Measurements from ENCODE around the gene REEP6. TPM values are rescaled to one million over a fixed set of nuclear protein-coding genes. Genes with fewer than 3 reads are reported as not detected.
"Not testable (repeated sequence)": the region's sequence is repeated elsewhere in the genome, so short reads cannot be mapped to it uniquely, and the experiment has no call there.

REEP6 gene
- total and polyA plus RNA-seq, 4 donors: 0.71 to 16.5 (median 1.9) TPM

DNA sequence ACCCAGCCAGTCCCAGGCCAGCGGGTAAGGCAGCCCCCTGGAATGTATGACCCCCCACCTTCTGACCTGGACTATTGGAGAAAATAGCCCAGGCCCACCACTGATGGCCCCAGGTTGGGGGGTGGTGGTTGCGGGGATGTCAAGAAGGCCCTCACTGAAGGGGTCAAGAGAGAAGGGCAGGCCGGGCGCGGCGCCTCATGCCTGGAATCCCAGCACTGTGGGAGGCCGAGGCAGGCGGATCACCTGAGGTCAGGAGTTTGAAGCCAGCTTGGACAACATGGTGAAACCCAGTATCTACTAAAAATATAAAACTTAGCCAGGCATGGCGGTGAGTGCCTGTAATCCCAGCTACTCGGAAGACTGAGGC, 23.3 kb downstream of the REEP6 start:
- no peak for ATAC-seq (ENCODE audit: low FRiP score)
- 68 to 85% methylated on average over 10 of the region's 10 CpGs for WGBS, 2 donors
- Histone ChIP-seq H3K27me3 (ENCODE audit: control insufficient read depth in 1 of 2, insufficient read depth in 2 of 2, low read length in 1 of 2) (no peaks in the 10 kb centered on the region), H3K27ac (ENCODE audit: low read depth in 1 of 2, low read length in 2 of 2) (no peak overlapping the region), H3K4me1 (ENCODE audit: control insufficient read depth in 1 of 2, insufficient read depth in 2 of 2, low read length in 2 of 2) (no peaks in the 10 kb centered on the region), H3K36me3 (ENCODE audit: control insufficient read depth in 1 of 2, insufficient read depth in 2 of 2, low read length in 1 of 2) (no peaks in the 10 kb centered on the region), H3K4me3 (ENCODE audit: low read length in 2 of 2) (no peak overlapping the region), H3K9me3 (ENCODE audit: control insufficient read depth, low read length) (no peaks in the 10 kb centered on the region)
- intact Hi-C loops (cut with DNase I): no loop called here
- DNase-seq: no peak

- 74 to 78% methylated on average over 14 of the region's 14 CpGs for WGBS, 2 donors
- Histone ChIP-seq H3K27ac (ENCODE audit: low read depth in 1 of 2, low read length in 2 of 2) (no peak overlapping the region), H3K4me3 (ENCODE audit: low read length in 2 of 2) (no peak overlapping the region), H3K36me3 (ENCODE audit: control insufficient read depth in 1 of 2, insufficient read depth in 2 of 2, low read length in 1 of 2) (no peaks in the 10 kb centered on the region), H3K9me3 (ENCODE audit: control insufficient read depth, low read length) (no peaks in the 10 kb centered on the region), H3K27me3 (ENCODE audit: control insufficient read depth in 1 of 2, insufficient read depth in 2 of 2, low read length in 1 of 2) (no peaks in the 10 kb centered on the region), H3K4me1 (ENCODE audit: control insufficient read depth in 1 of 2, insufficient read depth in 2 of 2, low read length in 2 of 2) (no peaks in the 10 kb centered on the region)
- intact Hi-C loops (cut with DNase I): no loop called here
- ATAC-seq (ENCODE audit: low FRiP score): no peak
- DNase-seq: no peak
Observed at GRCh38 chr19:1514986-1515721, 24.2 kb downstream of the REEP6 start.

DNA sequence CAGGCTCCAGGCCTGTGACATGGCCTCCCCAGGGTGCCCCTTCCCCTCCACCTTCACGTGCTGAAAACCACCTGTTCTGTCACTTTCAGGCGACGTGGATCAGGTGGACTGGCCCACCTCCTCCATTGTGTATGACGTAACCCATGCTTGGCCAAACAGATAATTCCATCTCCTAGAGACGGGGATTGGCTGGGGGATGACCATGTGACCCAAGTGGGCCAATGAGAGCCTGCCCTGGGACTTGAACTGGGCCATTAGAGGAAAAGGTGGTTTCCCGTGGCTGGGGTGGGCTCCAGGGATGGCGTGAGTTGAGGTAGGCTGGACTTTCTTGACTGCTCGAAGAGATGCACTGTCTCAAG, 25.4 kb downstream of the REEP6 start:
- WGBS, 2 donors: 80 to 85% methylated on average over 8 of the region's 8 CpGs
- intact Hi-C loops (cut with DNase I): no loop called here
- H3K27ac ChIP-seq (ENCODE audit: low read depth in 1 of 2, low read length in 2 of 2): no peak overlapping the region
- DNase-seq (no peak), ATAC-seq (ENCODE audit: low FRiP score) (no peak)
- no peaks in the 10 kb centered on the region for H3K27me3 ChIP-seq (ENCODE audit: control insufficient read depth in 1 of 2, insufficient read depth in 2 of 2, low read length in 1 of 2)
- no peaks in the 10 kb centered on the region for H3K36me3 ChIP-seq (ENCODE audit: control insufficient read depth in 1 of 2, insufficient read depth in 2 of 2, low read length in 1 of 2)
- H3K9me3 ChIP-seq (ENCODE audit: control insufficient read depth, low read length): no peaks in the 10 kb centered on the region
- H3K4me3 ChIP-seq (ENCODE audit: low read length in 2 of 2): no peak overlapping the region
- no peaks in the 10 kb centered on the region for H3K4me1 ChIP-seq (ENCODE audit: control insufficient read depth in 1 of 2, insufficient read depth in 2 of 2, low read length in 2 of 2)

GRCh38 chr19:1518471-1518870, 27.5 kb downstream of the REEP6 start:
- DNase-seq (no peak), ATAC-seq (ENCODE audit: low FRiP score) (no peak)
- intact Hi-C loops (cut with DNase I): no loop called here
- 89 to 91% methylated on average over 4 of the region's 4 CpGs for WGBS, 2 donors
- H3K27ac ChIP-seq (ENCODE audit: low read depth in 1 of 2, low read length in 2 of 2): no peak overlapping the region
- H3K27me3 ChIP-seq (ENCODE audit: control insufficient read depth in 1 of 2, insufficient read depth in 2 of 2, low read length in 1 of 2): no peaks in the 10 kb centered on the region
- no peaks in the 10 kb centered on the region for H3K9me3 ChIP-seq (ENCODE audit: control insufficient read depth, low read length)
- no peaks in the 10 kb centered on the region for H3K4me1 ChIP-seq (ENCODE audit: control insufficient read depth in 1 of 2, insufficient read depth in 2 of 2, low read length in 2 of 2)
- H3K36me3 ChIP-seq (ENCODE audit: control insufficient read depth in 1 of 2, insufficient read depth in 2 of 2, low read length in 1 of 2): no peaks in the 10 kb centered on the region
- no peak overlapping the region for H3K4me3 ChIP-seq (ENCODE audit: low read length in 2 of 2)

DNA sequence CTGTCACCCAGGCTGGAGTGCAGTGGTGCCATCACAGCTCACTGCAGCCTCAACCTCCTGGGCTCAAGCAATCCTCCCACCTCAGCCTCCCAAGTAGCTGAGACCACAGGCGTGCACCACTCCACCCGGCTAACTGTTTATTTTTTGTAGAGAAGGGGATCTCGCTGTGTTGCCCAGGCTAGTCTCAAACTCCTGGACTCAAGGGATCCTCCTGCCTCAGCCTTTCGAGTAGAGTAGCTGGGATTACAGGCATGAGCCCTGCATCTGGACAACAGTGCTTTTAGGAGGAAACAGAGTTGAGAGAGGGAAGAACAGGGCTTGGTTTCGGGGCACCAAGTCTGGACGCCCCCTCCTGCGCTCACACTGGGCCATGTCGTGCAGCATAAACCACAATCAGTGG, 28.8 kb downstream of the REEP6 start:
- intact Hi-C loops (cut with DNase I); H3K9me3 ChIP-seq (ENCODE audit: control insufficient read depth, low read length); H3K36me3 ChIP-seq (ENCODE audit: control insufficient read depth in 1 of 2, insufficient read depth in 2 of 2, low read length in 1 of 2); ATAC-seq (ENCODE audit: low FRiP score); H3K27ac ChIP-seq (ENCODE audit: low read depth in 1 of 2, low read length in 2 of 2); H3K27me3 ChIP-seq (ENCODE audit: control insufficient read depth in 1 of 2, insufficient read depth in 2 of 2, low read length in 1 of 2); H3K4me1 ChIP-seq (ENCODE audit: control insufficient read depth in 1 of 2, insufficient read depth in 2 of 2, low read length in 2 of 2); DNase-seq; H3K4me3 ChIP-seq (ENCODE audit: low read length in 2 of 2): not testable (repeated sequence)
- WGBS, 2 donors: 82 to 86% methylated on average over 8 of the region's 8 CpGs

GRCh38 chr19:1520203-1520780, 29.3 kb downstream of the REEP6 start:
- intact Hi-C loops (cut with DNase I): no loop called here
- Histone ChIP-seq H3K27ac (ENCODE audit: low read depth in 1 of 2, low read length in 2 of 2) (no peak overlapping the region), H3K27me3 (ENCODE audit: control insufficient read depth in 1 of 2, insufficient read depth in 2 of 2, low read length in 1 of 2) (no peaks in the 10 kb centered on the region), H3K4me1 (ENCODE audit: control insufficient read depth in 1 of 2, insufficient read depth in 2 of 2, low read length in 2 of 2) (no peaks in the 10 kb centered on the region), H3K36me3 (ENCODE audit: control insufficient read depth in 1 of 2, insufficient read depth in 2 of 2, low read length in 1 of 2) (no peaks in the 10 kb centered on the region), H3K4me3 (ENCODE audit: low read length in 2 of 2) (no peak overlapping the region), H3K9me3 (ENCODE audit: control insufficient read depth, low read length) (no peaks in the 10 kb centered on the region)
- ATAC-seq (ENCODE audit: low FRiP score) (no peak), DNase-seq (no peak)
- WGBS, 2 donors: 79 to 88% methylated on average over 14 to 17 of the region's 17 CpGs

DNA sequence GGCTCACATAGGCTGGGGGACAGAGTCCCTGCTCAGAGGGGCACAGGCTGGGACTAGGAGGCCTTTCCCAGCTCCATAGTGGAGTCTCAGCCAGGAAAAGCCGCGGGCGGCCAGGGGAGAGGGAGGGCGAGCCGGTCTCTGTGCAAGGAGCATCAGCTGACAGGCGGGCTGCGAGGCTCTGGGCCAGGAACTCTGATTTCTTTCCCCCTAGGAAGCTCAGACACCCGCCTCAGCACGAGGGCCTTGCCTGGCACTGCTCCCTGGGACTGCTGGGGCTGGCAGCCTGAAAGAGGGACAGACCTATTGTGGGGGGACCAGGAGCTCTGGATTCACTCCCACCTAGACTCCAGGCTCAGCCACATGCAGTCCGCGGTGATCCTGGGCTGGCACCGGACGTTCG, 30.7 kb downstream of the REEP6 start:
- H3K27me3 ChIP-seq (ENCODE audit: control insufficient read depth in 1 of 2, insufficient read depth in 2 of 2, low read length in 1 of 2): no peaks in the 10 kb centered on the region
- no peak overlapping the region for H3K27ac ChIP-seq (ENCODE audit: low read depth in 1 of 2, low read length in 2 of 2)
- peak; percentile 20 for ATAC-seq (ENCODE audit: low FRiP score)
- intact Hi-C loops (cut with DNase I): no loop called here
- no peak for DNase-seq
- H3K36me3 ChIP-seq (ENCODE audit: control insufficient read depth in 1 of 2, insufficient read depth in 2 of 2, low read length in 1 of 2): no peaks in the 10 kb centered on the region
- no peak overlapping the region for H3K4me3 ChIP-seq (ENCODE audit: low read length in 2 of 2)
- no peaks in the 10 kb centered on the region for H3K9me3 ChIP-seq (ENCODE audit: control insufficient read depth, low read length)
- H3K4me1 ChIP-seq (ENCODE audit: control insufficient read depth in 1 of 2, insufficient read depth in 2 of 2, low read length in 2 of 2): no peaks in the 10 kb centered on the region
- WGBS, 2 donors: 36 to 54% methylated on average over 10 to 14 of the region's 14 CpGs

DNA sequence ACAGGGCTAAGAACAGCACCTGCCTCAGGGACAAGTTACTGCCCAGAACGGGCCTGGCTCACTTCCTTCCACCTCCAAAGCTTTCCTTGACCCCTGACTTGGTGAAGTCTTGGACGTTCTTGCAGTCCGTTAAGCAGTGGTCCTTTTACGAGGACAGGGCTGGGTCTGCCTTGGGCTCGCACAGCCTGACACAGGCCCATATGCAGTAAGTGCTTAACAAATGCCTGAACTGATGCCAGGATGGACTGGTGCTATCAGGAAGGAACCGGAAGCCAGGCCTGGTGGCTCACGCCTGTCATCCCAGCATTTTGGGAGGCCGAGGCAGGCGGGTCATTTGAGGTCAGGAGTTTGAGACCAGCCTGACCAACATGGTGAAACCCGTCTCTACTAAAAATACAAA, 31.1 kb downstream of the REEP6 start:
- intact Hi-C loops (cut with DNase I): no loop called here
- no peaks in the 10 kb centered on the region for H3K9me3 ChIP-seq (ENCODE audit: control insufficient read depth, low read length)
- no peaks in the 10 kb centered on the region for H3K4me1 ChIP-seq (ENCODE audit: control insufficient read depth in 1 of 2, insufficient read depth in 2 of 2, low read length in 2 of 2)
- no peak overlapping the region for H3K4me3 ChIP-seq (ENCODE audit: low read length in 2 of 2)
- ATAC-seq (ENCODE audit: low FRiP score) (no peak), DNase-seq (peak in 1 of 2 donors; percentile 34)
- no peaks in the 10 kb centered on the region for H3K36me3 ChIP-seq (ENCODE audit: control insufficient read depth in 1 of 2, insufficient read depth in 2 of 2, low read length in 1 of 2)
- H3K27ac ChIP-seq (ENCODE audit: low read depth in 1 of 2, low read length in 2 of 2): no peak overlapping the region
- WGBS, 2 donors: 81 to 84% methylated on average over 10 of the region's 10 CpGs
- no peaks in the 10 kb centered on the region for H3K27me3 ChIP-seq (ENCODE audit: control insufficient read depth in 1 of 2, insufficient read depth in 2 of 2, low read length in 1 of 2)

- Histone ChIP-seq H3K4me3 (ENCODE audit: low read length in 2 of 2) (no peak overlapping the region), H3K36me3 (ENCODE audit: control insufficient read depth in 1 of 2, insufficient read depth in 2 of 2, low read length in 1 of 2) (no peaks in the 10 kb centered on the region), H3K27ac (ENCODE audit: low read depth in 1 of 2, low read length in 2 of 2) (no peak overlapping the region), H3K4me1 (ENCODE audit: control insufficient read depth in 1 of 2, insufficient read depth in 2 of 2, low read length in 2 of 2) (no peaks in the 10 kb centered on the region), H3K9me3 (ENCODE audit: control insufficient read depth, low read length) (no peaks in the 10 kb centered on the region), H3K27me3 (ENCODE audit: control insufficient read depth in 1 of 2, insufficient read depth in 2 of 2, low read length in 1 of 2) (no peaks in the 10 kb centered on the region)
- intact Hi-C loops (cut with DNase I): no loop called here
- WGBS, 2 donors: 82 to 84% methylated on average over 18 of the region's 18 CpGs
- ATAC-seq (ENCODE audit: low FRiP score) (no peak), DNase-seq (peak in 1 of 2 donors; percentile 33)
Observed at GRCh38 chr19:1522838-1523237, 31.9 kb downstream of the REEP6 start.

Measured in aorta (tissue), 5 donors.